Measurements from ENCODE around the gene USP25. TPM values are rescaled to one million over a fixed set of nuclear protein-coding genes. Genes with fewer than 3 reads are reported as not detected.
"Not testable (repeated sequence)": the region's sequence is repeated elsewhere in the genome, so short reads cannot be mapped to it uniquely, and the experiment has no call there.

The USP25 gene
- total RNA-seq, 1 experiment from 2014 or later: 26.0 TPM

- Histone ChIP-seq H3K9me2 (ENCODE audit: insufficient read depth) (no peaks in the 10 kb centered on the region), H3K4me3 (no peak overlapping the region), H2AFZ (no peak overlapping the region), H3F3A (ENCODE audit: insufficient read depth, low read depth) (no peaks in the 10 kb centered on the region), H4K20me1 (ENCODE audit: insufficient read depth) (peaks cover 10% of the 10 kb centered on the region; the same call in 1 of the 2 replicates), H3K27ac (no peak overlapping the region), H3K9me3 (ENCODE audit: insufficient read depth, low read depth) (no peaks in the 10 kb centered on the region), H3K27me3 (ENCODE audit: insufficient read depth, low read depth) (no peaks in the 10 kb centered on the region), H3K4me1 (replicated peaks; ENCODE audit: insufficient read depth) (peaks cover 15% of the 10 kb centered on the region; the same call in 1 of the 2 replicates), H3K79me2 (ENCODE audit: low read depth) (peaks cover 98% of the 10 kb centered on the region), H3K36me3 (ENCODE audit: low read depth) (0 out of 2 replicates have a peak, but pooled peaks cover 3% of the 10 kb centered on the region), H3K4me2 (no peak overlapping the region)
- CTCF ChIA-PET: no interaction called here
- no peak for DNase-seq
- POLR2A ChIA-PET (ENCODE audit: unreplicated experiment): interaction anchor here (0.7 kb wide), 1 partner anchor 1737 kb away, joined by 3 read pairs; no protein-coding TSS in a partner anchor
- TF ChIP-seq, protein P1, sequence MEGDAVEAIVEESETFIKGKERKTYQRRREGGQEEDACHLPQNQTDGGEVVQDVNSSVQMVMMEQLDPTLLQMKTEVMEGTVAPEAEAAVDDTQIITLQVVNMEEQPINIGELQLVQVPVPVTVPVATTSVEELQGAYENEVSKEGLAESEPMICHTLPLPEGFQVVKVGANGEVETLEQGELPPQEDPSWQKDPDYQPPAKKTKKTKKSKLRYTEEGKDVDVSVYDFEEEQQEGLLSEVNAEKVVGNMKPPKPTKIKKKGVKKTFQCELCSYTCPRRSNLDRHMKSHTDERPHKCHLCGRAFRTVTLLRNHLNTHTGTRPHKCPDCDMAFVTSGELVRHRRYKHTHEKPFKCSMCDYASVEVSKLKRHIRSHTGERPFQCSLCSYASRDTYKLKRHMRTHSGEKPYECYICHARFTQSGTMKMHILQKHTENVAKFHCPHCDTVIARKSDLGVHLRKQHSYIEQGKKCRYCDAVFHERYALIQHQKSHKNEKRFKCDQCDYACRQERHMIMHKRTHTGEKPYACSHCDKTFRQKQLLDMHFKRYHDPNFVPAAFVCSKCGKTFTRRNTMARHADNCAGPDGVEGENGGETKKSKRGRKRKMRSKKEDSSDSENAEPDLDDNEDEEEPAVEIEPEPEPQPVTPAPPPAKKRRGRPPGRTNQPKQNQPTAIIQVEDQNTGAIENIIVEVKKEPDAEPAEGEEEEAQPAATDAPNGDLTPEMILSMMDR (conservative IDR thresholded peaks at IDR 0.05): no peak
- no peak for TF ChIP-seq EZH2 (IDR thresholded peaks at IDR 0.05; ENCODE audit: low read depth)
- BruUV-seq (replicated peaks): no TSS peak
- intact Hi-C loops (cut with micrococcal nuclease; ENCODE audit: unreplicated experiment): no loop called here
Measured at GRCh38 chr21:15735409-15735808, 5.6 kb downstream of the USP25 start.

DNA sequence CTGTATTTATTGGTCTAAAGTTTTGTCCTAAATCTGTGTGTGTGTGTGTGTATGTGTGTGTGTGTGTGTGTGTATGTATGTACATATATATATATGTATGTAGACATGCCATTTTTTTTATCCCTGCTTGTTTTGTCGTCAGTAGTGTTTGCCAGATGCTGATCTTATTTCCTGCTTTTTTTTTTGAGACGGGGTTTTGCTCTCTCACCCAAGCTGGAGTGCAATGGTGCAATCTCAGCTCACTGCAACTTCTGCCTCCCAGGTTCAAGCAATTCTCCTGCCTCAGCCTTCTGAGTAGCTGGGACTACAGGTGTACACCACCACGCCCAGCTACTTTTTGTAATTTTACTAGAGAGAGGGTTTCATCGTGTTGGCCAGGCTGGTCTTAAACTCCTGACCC is 6.1 kb downstream of the USP25 start:
- H3F3A ChIP-seq (ENCODE audit: insufficient read depth, low read depth); H3K36me3 ChIP-seq (ENCODE audit: low read depth); H3K4me3 ChIP-seq; intact Hi-C loops (cut with micrococcal nuclease; ENCODE audit: unreplicated experiment); H3K27ac ChIP-seq; H4K20me1 ChIP-seq (ENCODE audit: insufficient read depth); H3K27me3 ChIP-seq (ENCODE audit: insufficient read depth, low read depth); H3K4me2 ChIP-seq; DNase-seq; CTCF ChIA-PET; H3K9me3 ChIP-seq (ENCODE audit: insufficient read depth, low read depth); BruUV-seq (replicated peaks); H3K9me2 ChIP-seq (ENCODE audit: insufficient read depth); H2AFZ ChIP-seq: not testable (repeated sequence)
- peaks cover 98% of the 10 kb centered on the region for H3K79me2 ChIP-seq (ENCODE audit: low read depth)
- peaks cover 15% of the 10 kb centered on the region; the same call in 1 of the 2 replicates for H3K4me1 ChIP-seq (replicated peaks; ENCODE audit: insufficient read depth)
- POLR2A ChIA-PET (ENCODE audit: unreplicated experiment): interaction anchor here (0.7 kb wide), 1 partner anchor 1737 kb away, joined by 3 read pairs; no protein-coding TSS in a partner anchor

DNA sequence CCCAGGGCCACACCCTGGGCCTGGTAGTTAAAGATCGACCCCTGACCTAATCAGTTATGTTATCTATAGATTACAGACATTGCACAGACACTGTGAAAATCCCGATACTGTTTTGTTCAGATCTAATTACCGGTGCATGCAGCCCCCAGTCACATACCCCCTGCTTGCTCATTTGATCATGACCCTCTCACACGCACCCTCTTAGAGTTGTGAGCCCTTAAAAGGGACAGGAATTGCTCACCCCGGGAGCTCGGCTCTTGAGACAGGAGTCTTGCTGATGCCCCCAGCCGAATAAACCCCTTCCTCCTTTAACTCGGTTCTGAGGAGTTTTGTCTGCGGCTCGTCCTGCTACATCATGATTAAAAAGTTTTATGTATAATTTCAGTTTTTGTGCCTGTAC is 9.0 kb downstream of the USP25 start:
- H3K4me2 ChIP-seq; POLR2A ChIA-PET (ENCODE audit: unreplicated experiment); H3K27ac ChIP-seq: not testable (repeated sequence)

DNA sequence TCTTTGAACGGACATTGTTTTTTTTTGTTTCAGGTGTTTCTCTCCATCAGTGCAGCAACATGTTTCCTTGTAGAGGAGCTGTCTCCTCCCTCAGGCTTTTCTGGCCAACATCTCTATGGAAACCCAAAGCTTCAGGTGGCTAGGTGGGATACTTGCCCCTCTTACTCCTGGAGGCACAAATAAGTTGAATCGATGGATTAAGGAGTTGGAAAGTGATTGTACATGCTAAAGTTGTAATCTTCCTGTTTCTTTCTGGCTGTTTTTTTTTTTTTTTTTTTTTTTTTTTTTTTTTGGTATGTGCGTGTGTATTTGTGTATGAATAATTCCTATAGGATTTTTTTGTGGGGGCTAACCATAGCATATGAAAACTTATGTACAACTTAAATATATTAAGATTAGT is 10.6 kb downstream of the USP25 start:
- BruUV-seq (replicated peaks): no TSS peak
- H3K27ac ChIP-seq: no peak overlapping the region

More for the DNA sequence above, 9.0 kb downstream of the USP25 start:
- H3K9me3 ChIP-seq (ENCODE audit: insufficient read depth, low read depth); H3K36me3 ChIP-seq (ENCODE audit: low read depth); DNase-seq; H3F3A ChIP-seq (ENCODE audit: insufficient read depth, low read depth); H3K27me3 ChIP-seq (ENCODE audit: insufficient read depth, low read depth); intact Hi-C loops (cut with micrococcal nuclease; ENCODE audit: unreplicated experiment); BruUV-seq (replicated peaks); H3K9me2 ChIP-seq (ENCODE audit: insufficient read depth); CTCF ChIA-PET; H2AFZ ChIP-seq; H4K20me1 ChIP-seq (ENCODE audit: insufficient read depth); H3K4me3 ChIP-seq: not testable (repeated sequence)
- H3K4me1 ChIP-seq (replicated peaks; ENCODE audit: insufficient read depth): peaks cover 19% of the 10 kb centered on the region; the same call in 1 of the 2 replicates
- peaks cover 98% of the 10 kb centered on the region for H3K79me2 ChIP-seq (ENCODE audit: low read depth)

More for the DNA sequence above, 10.6 kb downstream of the USP25 start:
- no peak overlapping the region for H3K4me3 ChIP-seq
- no peaks in the 10 kb centered on the region for H3F3A ChIP-seq (ENCODE audit: insufficient read depth, low read depth)
- TF ChIP-seq EZH2 (IDR thresholded peaks at IDR 0.05; ENCODE audit: low read depth): no peak
- TF ChIP-seq, protein P1 (conservative IDR thresholded peaks at IDR 0.05): no peak
- peaks cover 98% of the 10 kb centered on the region for H3K79me2 ChIP-seq (ENCODE audit: low read depth)
- peaks cover 10% of the 10 kb centered on the region; the same call in 1 of the 2 replicates for H4K20me1 ChIP-seq (ENCODE audit: insufficient read depth)
- POLR2A ChIA-PET (ENCODE audit: unreplicated experiment): no interaction called here
- H2AFZ ChIP-seq: no peak overlapping the region
- H3K4me1 ChIP-seq (replicated peaks; ENCODE audit: insufficient read depth): peaks cover 14% of the 10 kb centered on the region; the same call in 1 of the 2 replicates
- H3K4me2 ChIP-seq: no peak overlapping the region
- no peaks in the 10 kb centered on the region for H3K9me3 ChIP-seq (ENCODE audit: insufficient read depth, low read depth)
- no peak for DNase-seq
- no peaks in the 10 kb centered on the region for H3K9me2 ChIP-seq (ENCODE audit: insufficient read depth)
- intact Hi-C loops (cut with micrococcal nuclease; ENCODE audit: unreplicated experiment): no loop called here
- CTCF ChIA-PET: no interaction called here
- H3K27me3 ChIP-seq (ENCODE audit: insufficient read depth, low read depth): no peaks in the 10 kb centered on the region
- H3K36me3 ChIP-seq (ENCODE audit: low read depth): peaks cover 9% of the 10 kb centered on the region

Measured in PC-9 (cell line).